Heart left ventricle (tissue), 13 donors: Measurements from ENCODE around the gene DDX56.

Experiments used
- POLR2A ChIP-seq, 2 donors: fragments of 450-650 bp; IDR thresholded peaks; one replicate each; pipeline ENCODE4 v1.6.1; 2017; ENCODE audit warnings: antibody characterized with exemption in 2 of 2, mild to moderate bottlenecking in 2 of 2, moderate library complexity in 2 of 2
- TF ChIP-seq, protein P1 (sequence below), 12 donors: fragments of 200-600 bp; sonication (generic) in 4 of 12; IDR thresholded peaks; one replicate each; pipeline versions ENCODE4 v1.5.0 to v1.8.0; 2018 to 2022; ENCODE audit warnings: antibody characterized with exemption in 12 of 12, mild to moderate bottlenecking in 5 of 12
- donor health status: ischemic (EF 13 %, LVEDD 7.1; RV severe dilation, severe dysfunction).
- donor health status: DM: no; HTN: yes; CAD: no.
- donor health status: DM: no; HTN: no; CAD: no.
- donor health status: ischemic (EF 25% LVEDD 6.9; RV normal size, moderate dysfunction).
- donor health status: ischemic (EF 25% LVEDD 5.7; RV mildly dilated, moderate dysfunction).
- donor health status: ischemic (EF 35%, LVEDD 5.7; RV mildly dilated, moderate dysfunction).
- donor health status: nonischemic (EF 11% LVEDD 7.7; RV severe dilation, severe dysfunction).
- donor health status: DM: yes; HTN: yes; CAD: no.
- donor health status: PGD.
- donor health status: ischemic (EF 29% LVEDD 5.4; RV normal size, mild dysfunction).
- donor health status: nonischemic (EF 23%, LVEDD 6.1; RV moderate dilation, normal function).

- no peak for TF ChIP-seq POLR2A (IDR thresholded peaks at IDR 0.05)
- TF ChIP-seq, protein P1, sequence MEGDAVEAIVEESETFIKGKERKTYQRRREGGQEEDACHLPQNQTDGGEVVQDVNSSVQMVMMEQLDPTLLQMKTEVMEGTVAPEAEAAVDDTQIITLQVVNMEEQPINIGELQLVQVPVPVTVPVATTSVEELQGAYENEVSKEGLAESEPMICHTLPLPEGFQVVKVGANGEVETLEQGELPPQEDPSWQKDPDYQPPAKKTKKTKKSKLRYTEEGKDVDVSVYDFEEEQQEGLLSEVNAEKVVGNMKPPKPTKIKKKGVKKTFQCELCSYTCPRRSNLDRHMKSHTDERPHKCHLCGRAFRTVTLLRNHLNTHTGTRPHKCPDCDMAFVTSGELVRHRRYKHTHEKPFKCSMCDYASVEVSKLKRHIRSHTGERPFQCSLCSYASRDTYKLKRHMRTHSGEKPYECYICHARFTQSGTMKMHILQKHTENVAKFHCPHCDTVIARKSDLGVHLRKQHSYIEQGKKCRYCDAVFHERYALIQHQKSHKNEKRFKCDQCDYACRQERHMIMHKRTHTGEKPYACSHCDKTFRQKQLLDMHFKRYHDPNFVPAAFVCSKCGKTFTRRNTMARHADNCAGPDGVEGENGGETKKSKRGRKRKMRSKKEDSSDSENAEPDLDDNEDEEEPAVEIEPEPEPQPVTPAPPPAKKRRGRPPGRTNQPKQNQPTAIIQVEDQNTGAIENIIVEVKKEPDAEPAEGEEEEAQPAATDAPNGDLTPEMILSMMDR (IDR thresholded peaks at IDR 0.05) = no peak
Measured at GRCh38 chr7:44602576-44602910, 28.8 kb upstream of the DDX56 start.
